IPS DF 4.7 (cell line): Measurements from ENCODE around the gene CYTL1.
"Not testable (repeated sequence)": the region's sequence is repeated elsewhere in the genome, so short reads cannot be mapped to it uniquely, and the experiment has no call there.

Source experiments
- DNase-seq: peaks from one replicate; pipeline ENCODE4 v3.0.0-alpha.2; 2013; ENCODE audit warnings: low spot score; ENCODE audit errors: extremely low read depth

The CYTL1 gene, protein sequence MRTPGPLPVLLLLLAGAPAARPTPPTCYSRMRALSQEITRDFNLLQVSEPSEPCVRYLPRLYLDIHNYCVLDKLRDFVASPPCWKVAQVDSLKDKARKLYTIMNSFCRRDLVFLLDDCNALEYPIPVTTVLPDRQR

DNA sequence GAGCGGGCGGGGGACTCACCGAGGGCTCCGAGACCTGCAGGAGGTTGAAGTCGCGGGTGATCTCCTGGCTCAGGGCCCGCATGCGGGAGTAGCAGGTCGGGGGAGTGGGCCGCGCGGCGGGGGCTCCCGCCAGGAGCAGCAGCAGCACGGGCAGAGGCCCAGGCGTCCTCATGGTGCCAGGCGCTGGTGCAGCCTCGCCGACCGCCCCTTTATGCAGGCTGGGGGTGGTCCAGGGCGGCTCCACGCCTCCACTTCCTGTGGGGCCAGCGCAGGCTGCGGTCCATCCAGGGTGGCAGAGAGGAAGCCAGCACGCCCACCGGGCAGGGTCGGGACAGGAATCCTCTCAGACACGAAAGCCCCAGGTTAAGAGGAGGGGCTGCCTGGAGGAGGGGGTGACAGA, at the start of gene CYTL1:
Gene CYTL1 (minus strand): TSS at position 185 of the 400 bp plus-strand sequence. CDS start 13 bp downstream, at position 172.
- DNase-seq, result no peak

DNA sequence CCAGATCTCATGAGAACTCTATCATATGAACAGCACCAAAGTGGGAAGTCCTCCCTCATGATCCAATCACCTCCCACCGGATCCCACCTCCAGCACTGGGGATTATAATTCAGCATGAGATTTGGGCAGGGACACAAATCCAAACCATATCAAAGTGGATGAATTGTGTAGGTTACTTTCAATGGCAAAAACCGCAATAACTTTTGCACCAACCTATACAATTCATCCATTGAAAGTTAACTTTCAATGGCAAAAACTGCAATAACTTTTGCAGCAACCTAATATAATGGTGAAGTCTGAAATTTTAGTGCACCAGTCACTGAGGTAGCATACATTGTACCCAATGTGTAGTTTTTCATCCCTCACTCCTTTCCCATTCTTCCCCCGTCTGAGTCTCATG, 48.6 kb upstream of the CYTL1 start:
- DNase-seq, result no peak

DNA sequence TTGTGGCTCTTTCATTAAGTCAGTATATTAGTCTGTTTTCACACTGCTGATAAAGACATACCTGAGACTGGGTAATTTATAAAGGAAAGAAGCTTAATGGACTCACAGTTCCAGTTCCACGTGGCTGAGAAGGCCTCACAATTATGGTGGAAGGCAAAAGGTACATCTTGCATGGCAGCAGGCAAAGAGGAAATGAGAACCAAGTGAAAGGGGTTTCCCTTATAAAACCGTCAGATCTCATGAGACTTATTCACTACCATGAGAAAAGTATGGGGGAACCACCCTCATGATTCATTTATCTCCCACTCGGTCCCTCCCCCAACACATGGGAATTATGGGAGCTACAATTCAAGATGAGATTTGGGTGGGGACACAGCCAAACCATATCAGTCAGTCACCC, 47.7 kb upstream of the CYTL1 start:
- not testable (repeated sequence) for DNase-seq

DNA sequence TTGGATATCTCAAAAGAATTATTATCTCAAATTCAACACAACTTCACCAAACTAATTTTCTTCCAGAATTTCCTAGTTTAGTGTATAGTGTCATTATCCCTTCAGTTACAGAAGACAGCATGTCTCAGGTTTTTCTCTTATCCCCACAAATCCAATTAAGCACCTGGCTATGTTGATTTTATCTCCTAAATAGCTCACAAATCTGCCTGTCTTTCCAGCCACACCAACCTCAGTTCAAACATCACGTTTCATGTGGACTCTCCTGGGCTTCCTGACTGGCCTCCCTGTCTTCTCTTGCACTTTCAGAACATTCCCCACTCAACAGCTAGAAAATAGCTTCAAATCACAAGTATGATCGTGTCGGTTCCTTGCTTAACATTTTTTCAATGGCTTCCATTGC, 46.8 kb upstream of the CYTL1 start:
- no peak for DNase-seq

DNA sequence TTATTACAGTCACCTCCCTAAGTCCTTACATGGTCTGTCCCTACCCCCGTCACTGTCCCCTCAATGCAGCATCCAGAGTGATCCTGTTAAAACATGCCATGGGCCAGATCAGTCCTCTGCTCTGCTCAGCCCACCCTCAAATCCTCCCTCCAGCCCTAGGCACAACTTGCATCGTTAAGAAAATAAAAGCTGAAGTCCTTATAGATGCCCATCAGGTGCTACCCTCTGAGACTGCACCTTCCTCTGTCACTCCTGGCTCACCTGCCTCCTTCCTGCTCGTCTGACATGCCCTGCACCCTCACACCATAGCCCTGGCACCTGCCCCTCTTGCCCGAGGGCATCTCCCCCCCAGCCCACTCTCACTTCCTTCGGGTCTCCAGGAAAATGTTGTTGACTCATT, 36.2 kb upstream of the CYTL1 start:
- no peak for DNase-seq

DNA sequence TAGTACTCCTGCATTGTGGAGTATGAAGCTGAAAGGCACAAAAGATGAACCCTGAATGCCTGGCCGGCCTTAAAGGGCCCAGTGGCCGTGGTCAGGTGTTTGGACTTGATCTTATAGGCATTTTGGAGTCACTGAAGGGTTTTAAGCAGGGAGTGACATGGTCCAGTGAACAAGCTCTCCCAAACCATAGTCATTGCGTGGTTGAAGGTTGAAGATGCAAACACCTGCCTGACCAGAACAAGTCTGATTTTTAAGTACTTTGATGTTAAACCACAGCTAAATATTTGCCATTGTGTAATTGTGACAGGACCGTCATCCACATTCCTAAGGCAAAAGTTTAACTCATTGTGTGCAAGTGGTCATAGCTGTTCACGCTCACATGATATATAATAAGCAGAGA, 35.3 kb upstream of the CYTL1 start:
- no peak for DNase-seq

DNA sequence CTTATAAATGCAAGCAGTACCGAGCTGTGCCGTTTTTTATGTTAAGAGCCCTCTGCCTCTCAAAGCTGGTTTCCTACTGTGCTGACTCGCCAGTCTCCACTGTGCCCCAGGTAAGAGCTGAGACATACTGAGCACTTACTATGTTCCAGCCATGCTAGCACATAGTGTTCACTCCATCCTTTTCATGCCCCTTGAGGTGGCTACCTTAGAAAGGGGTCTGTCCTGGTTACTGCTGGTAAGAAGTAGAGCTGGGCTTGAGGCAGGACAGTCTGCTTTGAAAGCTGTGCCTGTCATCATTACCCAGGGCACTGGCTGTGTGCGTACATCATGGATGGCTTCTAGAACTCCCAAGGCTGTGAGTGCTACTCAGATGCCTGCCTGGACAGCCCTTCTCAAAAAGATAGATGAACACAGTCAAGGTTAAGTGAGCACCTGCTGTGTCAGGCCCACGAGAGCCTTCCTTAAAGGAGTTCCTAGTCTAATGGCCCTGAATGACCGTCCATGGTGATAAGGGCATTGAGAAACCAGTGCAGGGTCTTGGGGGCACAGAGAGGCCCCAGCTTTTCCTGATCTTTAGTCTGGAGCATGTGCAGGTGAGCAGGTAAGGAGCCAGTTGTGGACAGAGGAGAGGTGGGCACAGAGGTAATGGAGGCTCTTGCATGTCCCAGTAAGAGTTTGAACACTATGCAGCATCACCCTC, 33.6 kb upstream of the CYTL1 start:
- no peak for DNase-seq

DNA sequence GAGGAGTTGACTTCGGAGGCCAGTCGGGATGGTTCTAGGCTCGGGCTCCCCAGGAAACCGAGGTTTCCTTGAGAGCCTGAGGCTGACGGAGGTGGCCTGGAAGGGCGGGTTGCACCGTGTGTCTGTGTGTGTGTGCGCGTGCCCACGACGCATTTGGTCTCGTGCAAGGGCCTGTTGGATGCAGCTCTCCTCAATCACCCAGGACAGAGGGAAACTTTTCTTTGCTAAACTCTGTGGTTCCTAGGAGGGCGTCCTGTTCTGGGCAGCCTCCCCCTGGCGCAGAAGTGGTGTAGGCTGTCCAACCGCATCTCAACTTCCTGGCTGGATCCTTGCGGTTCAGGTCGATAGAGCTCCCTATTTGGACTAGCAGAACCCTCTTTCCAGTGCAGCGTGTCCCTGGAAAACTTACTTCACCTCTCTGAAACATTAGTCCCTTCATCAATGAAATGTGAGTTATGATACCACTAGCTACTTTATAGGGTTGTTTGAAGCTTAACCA, 33.0 kb upstream of the CYTL1 start:
- DNase-seq, result no peak

DNA sequence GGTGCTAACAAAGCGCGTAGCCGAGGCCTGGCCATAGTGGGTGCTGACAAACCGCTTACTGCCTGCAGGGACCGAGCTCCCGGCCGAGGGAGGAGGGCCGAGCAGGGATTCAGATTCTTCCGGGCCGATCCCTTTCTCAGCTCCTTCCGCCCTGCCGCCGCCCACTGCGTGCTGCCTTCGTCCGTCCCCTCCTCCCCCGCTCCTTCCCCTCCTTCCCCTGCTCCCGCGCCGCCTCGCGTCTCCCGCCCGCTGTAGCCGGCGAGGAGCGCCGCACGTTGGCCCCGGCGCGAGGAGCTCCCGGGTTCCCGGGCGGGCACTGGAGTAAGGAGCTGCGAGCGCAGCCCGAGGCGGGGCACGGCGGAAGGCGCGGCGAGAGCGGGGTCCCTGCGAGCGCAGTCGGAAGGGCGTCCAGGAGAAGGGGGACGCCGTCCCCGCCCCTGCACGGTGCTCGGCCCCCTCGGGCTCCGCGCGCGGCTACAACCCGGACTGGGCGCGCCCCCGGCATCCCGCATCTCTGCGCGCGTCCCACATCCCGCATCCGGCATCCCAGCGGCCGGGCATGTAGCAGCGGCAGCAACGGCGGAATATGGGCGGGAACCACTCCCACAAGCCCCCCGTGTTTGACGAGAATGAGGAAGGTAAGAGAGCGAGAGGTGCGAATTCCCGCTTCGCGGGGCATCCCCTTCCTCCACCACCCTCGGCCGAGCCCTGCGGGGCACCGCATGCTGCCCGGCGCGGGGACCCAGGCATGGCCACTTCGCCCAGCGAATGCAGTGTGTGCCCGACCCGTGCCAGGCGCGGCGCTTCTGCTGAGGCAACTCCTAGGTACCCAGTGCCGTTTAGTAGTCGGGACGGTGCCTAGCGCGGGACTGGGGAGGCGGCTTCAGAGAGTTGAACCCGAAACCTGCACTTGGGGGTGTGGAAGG, 32.3 kb upstream of the CYTL1 start, which contains the start of gene STK32B:
Gene STK32B (plus strand): TSS at position 203 of the 926 bp plus-strand sequence.
- DNase-seq, result no peak

DNA sequence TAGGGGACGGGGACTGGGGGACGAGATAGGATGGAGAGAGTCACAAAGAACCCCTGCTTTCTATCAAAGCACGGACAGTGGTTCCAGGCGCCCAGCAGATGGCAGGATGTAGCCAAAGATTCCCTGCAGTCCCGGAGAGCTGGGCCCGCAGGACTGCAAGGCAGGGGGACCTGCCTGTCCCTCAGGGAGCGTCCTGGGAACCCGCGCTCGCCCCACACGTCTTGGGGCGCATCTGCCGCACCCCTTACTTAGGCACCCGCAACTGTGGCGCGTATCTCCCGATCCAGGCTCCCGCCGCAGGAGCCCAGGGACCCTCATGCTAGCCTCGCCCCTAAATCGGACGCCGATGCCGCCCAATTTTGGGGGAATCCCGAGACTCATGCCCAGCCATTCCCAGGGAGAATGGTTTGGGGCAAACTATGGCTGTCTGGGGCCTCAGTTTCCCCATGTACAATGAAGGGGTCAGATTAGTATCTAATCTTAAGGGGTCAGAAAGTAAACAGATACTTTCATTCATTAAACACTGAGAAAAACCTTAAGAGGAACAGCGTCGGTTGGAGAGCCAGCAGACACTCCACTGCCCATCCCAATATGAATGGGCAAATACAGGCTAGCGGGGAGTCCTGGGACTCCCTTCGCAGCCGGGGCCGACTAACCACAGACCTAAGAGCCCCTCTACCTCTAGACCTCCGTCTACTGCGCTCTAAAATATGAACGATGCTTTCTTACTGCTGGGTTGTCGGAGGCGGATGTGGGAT, 31.4 kb upstream of the CYTL1 start:
- no peak for DNase-seq

DNA sequence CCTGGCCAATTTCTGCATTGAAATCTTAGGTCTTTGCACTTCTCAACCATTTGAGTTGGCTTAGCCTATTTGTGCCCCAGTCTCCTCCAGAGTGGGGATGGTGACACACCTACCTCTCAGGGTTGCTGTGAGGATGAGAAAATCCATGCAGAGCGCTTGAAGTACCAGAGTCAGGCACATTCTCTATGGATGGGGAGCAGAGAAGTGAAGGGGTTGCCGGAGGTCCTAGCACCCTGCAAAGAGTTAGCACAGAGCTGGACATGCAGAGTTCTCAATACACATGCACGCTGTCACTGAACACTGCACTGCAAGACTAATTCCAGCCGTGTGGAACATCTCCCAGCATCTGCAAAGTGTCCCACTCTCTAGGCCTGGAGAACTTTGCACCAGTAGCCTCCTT, 29.5 kb upstream of the CYTL1 start:
- no peak for DNase-seq

DNA sequence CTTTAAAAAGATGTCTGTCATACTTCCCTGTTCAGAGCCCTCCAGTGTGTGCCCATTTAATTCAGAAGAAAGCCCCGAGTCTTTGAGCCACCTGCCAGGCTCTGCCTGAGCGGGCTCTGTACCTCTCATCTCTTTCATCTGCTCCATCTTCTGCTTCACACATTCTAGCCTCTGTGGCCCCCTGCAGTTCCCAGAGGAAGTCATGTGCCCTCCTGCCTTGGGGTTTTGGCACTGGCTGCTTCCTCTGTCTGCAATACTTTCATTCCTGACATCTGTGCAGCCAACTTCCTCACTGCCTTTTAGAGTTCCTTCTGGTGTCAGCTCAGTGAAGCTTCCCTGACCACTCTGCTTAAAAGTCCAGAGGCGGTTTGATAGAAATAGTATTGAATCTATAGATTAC, 25.8 kb upstream of the CYTL1 start:
- no peak for DNase-seq

DNA sequence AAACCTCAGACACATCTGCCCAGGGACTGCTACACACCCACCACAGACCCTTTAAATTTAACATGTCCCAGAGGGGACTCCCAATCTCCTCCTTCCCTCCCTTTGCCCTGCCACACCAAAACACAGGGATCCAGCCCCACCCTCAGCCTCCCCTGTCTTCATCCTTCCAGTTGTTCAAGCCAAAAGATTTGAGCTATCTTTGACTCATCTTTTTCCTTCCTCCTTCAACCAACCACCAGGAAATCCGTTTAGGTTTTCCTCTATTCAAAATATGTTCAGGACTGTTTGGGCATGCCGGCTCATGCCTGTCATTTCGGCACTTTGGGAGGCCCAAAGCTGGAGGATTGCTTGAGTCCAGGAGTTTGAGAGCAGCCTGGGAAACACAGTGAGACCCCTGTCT, 25.1 kb upstream of the CYTL1 start:
- DNase-seq, result no peak

DNA sequence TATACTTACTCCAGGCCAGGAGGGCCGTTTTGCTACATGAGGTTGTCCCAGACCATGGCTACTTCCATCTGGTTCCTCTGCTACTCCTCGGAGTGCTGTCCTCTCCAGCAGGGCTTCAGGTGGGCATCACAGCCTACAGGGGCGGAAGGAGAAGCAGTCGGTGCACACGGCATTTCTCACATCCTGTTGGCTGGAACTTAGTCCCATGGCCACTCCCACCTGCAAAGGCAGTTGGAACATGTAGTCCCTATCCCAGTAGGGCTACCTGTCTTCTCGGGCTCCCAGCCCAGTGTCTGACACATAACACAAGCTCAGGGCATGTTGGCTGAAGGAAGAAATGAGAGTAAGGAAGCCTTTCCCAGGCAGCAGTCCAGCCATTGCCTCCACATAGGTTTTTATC, 24.3 kb upstream of the CYTL1 start:
- no peak for DNase-seq

DNA sequence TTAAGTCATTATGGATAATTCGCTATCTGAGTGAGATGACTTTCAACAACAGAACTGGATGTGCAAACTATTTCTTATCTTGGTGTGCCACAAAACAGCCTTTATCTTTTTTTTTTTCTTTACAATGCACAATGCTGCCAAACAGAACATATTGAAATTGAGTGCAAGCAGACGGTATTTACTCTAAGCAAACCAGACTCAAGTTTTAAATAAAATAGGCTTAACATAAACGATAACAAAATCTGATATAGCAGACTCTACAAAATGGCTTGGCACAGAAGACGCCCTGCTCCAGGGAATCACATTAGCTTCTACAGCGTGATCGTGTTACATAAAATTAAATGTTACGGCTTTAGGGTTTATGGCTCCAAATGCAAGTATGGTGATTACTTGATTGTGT, 22.4 kb upstream of the CYTL1 start:
- DNase-seq, result no peak

DNA sequence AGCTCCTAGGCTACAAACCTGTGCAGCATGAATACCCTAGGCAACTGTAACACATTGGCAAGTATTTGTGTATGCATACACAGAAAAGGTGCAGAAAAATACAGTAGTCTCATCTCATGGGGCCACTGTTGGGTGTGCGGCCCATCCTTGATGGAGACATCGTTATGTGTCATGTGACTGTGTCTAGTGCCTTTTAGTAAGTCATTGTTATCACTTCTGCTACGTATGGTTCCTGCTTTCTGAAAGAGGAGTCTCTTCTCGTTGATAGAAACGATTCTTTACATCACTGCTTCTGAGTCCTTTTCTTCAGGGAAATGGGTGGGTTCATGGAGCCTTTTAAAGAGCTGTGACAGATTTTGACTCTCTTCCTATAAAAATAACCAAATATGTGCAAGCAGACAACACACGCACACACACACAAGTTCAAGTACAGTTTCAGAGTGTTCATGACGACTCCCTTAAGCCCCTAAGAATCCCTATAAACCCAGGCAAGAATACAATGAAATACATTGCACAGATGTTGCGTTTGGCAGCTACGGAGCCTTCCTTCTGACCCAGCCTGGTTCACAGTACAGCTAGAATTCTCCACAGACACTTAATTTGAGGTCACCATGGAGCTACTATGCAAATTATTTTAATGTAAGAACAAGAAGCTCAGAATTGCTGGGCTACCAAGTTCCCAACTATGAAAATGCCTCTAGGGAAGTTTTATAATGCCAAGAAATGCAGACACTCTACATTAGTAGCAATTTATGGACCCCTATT, 21.8 kb upstream of the CYTL1 start:
- DNase-seq, result no peak

DNA sequence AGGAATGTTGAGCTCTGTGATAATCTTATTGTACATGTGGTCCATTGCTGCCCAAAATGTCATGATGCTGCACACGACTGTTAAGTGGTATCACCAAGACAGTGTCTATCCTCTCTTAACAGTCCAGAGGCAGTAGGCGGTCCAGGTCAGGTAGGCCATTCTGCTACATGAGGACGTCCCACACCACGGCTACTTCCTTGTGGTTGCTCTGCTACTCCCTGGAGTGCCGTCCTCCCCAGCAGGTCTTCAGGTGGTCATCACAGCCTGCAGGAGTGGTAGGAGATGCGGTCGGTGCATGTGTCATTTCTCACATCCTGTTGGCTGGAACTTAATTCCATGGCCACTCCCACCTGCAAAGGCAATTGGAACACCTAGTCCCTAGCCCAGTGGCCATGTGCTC, 20.5 kb upstream of the CYTL1 start:
- no peak for DNase-seq

DNA sequence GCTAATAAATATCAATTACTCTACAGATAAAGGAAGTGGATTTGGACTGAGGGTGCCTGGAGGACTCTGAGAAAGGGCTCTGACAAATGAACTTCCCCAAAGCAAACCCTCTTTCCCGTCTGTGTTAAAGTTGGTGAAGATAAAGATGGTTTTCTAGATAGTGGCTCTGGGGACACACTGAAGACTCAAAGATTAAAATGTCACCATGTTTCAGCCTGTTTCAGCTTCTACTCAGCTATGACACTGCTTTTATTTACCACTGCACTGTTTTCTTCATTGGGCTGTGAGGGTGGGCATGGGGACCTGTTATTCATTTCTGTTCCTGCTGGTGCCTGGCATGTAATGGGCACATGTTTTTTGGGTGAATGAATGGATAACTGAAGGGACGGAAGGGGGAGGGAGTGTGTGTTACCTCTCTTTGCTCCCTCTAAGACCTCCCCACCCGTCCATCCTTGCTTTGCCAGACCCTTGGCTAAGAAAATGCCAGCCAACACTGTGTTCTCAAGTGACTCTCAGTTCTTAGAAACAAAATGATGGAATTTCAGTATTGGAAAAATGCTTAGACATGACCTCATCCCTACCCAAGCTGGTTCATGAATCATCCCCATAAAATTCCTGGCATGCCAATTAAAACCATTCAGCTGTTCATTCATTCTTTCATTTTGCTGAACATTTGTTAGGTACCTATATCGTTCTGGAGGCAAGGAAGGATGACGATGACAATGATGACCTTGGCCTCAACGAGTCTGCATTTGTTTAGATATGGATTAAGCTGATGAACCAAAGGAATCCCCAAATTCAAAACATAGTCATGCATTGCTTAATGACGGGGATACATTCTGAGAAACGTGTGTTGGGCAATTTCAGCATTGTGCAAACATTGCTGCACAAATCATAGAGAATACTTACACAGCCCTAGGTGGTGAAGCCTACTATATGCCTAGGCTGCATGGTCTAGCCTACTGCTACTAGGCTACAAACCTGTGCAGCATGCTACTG, 18.6 kb upstream of the CYTL1 start:
- DNase-seq, result no peak

DNA sequence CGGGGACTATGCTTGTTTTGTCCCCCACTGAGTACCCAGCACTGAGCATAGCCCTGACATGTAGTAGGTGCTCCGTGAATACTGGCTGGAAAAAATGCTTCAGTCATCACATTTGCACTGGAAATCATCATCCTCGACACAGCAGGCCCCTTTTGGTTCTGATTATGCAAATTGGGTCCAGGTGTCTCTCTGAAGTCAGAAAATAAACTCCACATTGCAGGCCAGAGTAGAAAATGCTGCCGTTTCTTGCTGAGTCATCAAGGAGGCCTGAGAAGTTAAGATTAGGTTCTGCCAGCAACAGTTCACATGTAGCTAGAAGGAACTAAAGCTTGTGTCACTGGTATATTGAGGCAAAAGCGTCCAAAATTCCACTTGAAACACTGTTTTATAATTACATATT, 17.0 kb upstream of the CYTL1 start:
- no peak for DNase-seq
